Body of pancreas (tissue), 4 donors: ENCODE measurements around the gene PTPN5. TPM values are rescaled to one million over a fixed set of nuclear protein-coding genes. Genes with fewer than 3 reads are reported as not detected.

Experiments used
- ATAC-seq: fragments of 150-250 bp; one replicate; pipeline ENCODE4 v1.9.1; 2016
- DNase-seq, 4 donors: peaks; one replicate each; pipeline ENCODE4 v3.0.0-alpha.2; 2019
- H3K27ac ChIP-seq, 4 donors: fragments of 200-600 bp; sonication (generic); 1 replicate in 3 of 4; 2 replicates in 1 of 4; pipeline versions ENCODE4 v1.5.1 to v1.6.1; 2016 to 2019; ENCODE audit warnings: mild to moderate bottlenecking in 1 of 4, mixed read lengths in 1 of 4, moderate library complexity in 1 of 4
- H3K27me3 ChIP-seq, 2 donors: fragments of 200-600 bp; sonication (generic); one replicate each; pipeline ENCODE4 v1.6.0; 2016; ENCODE audit warnings: mild to moderate bottlenecking in 1 of 2
- H3K36me3 ChIP-seq, 2 donors: fragments of 200-600 bp; sonication (generic); replicated peaks in 1 of 2; 2 replicates each; pipeline ENCODE4 v1.5.1; 2016; ENCODE audit warnings: low read depth in 2 of 2; ENCODE audit not compliant: insufficient read depth in 1 of 2
- H3K4me1 ChIP-seq: fragments of 200-600 bp; sonication (generic); one replicate; pipeline ENCODE4 v1.6.0; 2016
- H3K4me3 ChIP-seq, 2 donors: fragments of 200-600 bp; sonication (generic); 1 replicate in 1 of 2; 2 replicates in 1 of 2; pipeline ENCODE4 v1.5.1; 2016 to 2019
- H3K9me3 ChIP-seq, 3 donors: fragments of 200-600 bp; sonication (generic); 1 replicate in 2 of 3; 2 replicates in 1 of 3; pipeline ENCODE4 v1.5.1; 2016
- CTCF ChIP-seq, 7 experiments: fragments of 450-650 bp in 4 of 7; fragments of 200-600 bp in 3 of 7; sonication (generic) in 3 of 7; IDR thresholded peaks; one replicate each; pipeline ENCODE4 v1.5.1; 2016 to 2019; ENCODE audit warnings: antibody characterized with exemption in 7 of 7
- POLR2A ChIP-seq, 3 donors: fragments of 450-650 bp; IDR thresholded peaks; one replicate each; pipeline ENCODE4 v1.6.1; 2016; ENCODE audit warnings: antibody characterized with exemption in 3 of 3, mild to moderate bottlenecking in 2 of 3
- WGBS, 2 donors: methylation state at CpG; one replicate each; pipeline ENCODE4 v1.1.5; 2017; 5-methylcytosine and 5-hydroxymethylcytosine counted together
- intact Hi-C: fragments of 100-400 bp; cut with DNase I; formaldehyde crosslinking; loops from one replicate; pipeline ENCODE4 v1.15.1; 2023
- total RNA-seq, 2 donors: library from RNA; depleted of rRNA; stranded (reverse); fragments of >200 nt; gene quantifications; one replicate each; pipeline ENCODE4 v1.1.0, GENCODE V29; 2016

PTPN5 gene
- total RNA-seq, 2 donors from 2014 or later: 0.26 TPM; not detected in 1

DNA sequence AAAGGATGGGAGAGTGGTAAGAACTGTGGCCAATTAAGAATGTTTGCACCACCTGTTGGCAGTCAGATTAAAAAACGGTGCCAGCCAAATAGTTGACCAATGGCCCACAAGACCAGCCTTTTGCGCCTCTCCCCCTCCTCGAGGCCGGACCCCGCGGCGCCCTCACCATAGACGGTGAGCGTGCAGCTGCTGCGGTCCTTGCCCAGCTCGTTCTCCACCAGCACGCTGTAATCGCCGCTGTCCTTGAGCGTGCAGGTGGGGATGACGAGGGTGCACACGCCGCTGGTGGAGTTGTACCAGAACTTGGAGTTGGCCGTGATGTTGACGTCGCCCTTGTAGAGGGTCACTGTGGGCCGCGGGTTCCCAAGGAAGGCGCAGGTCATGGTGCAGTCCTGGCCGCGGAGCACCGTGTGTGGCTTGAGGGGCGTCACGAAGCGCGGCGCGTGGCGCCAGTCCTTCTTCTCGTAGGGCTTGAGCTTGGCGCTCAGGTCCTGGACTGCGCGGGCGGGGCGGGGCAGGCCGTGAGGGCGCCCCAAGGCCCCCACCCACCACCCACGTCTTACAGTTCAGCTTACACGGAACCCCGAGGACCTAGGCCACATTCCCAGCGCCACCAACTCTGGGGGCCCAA lies 85.8 kb downstream of the PTPN5 start:
- H3K4me3 ChIP-seq: peak overlapping the region in 1 of 2 donors; percentile 22
- H3K9me3 ChIP-seq: no peaks in the 10 kb centered on the region
- H3K27me3 ChIP-seq: no peaks in the 10 kb centered on the region
- DNase-seq: peak; percentile 41 to 54 (median 46)
- no peaks in the 10 kb centered on the region for H3K36me3 ChIP-seq
- peaks cover 23% of the 10 kb centered on the region for H3K4me1 ChIP-seq
- ATAC-seq: peak; percentile 67
- intact Hi-C loops: no loop called here
- WGBS, 2 donors: 3 to 4% methylated on average over 6 to 46 of the region's 46 CpGs
- peak in 1 of 3 donors; percentile 29 for TF ChIP-seq POLR2A (IDR thresholded peaks at IDR 0.05)
- TF ChIP-seq CTCF (IDR thresholded peaks at IDR 0.05): no peak
- H3K27ac ChIP-seq: peak overlapping the region; percentile 38 to 54 (median 45)

GRCh38 chr11:18704698-18705097 lies 86.9 kb downstream of the PTPN5 start:
- no peak for ATAC-seq

DNA sequence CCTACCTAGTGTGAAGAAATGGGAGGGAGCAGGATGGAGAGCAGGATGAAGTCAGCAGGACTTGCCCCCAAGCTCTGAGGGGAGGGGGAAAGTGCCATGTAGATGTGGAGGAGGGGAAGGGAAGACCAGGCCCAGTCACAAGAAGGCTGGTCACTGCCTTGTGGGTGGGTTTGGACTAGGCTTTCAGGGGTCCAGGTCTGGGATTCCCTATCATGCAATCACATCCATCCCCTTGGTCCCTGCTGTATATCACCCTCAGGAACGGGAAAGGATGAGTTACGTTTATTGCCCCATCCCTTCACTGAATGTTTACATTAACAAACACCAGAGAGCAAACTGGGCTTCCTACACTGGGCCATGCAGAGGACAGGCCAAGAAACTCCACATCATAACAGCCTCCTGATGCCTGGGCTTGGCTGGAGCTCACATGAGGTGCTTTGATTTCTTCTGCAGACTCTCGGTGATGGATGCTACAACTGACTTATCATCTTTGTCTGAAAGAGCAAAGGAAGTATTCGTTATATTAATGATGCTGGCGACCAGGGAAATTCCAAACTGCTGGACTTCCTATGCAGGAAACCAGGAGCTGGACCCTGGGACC lies 87.5 kb downstream of the PTPN5 start:
- 85 to 93% methylated on average over 5 of the region's 5 CpGs for WGBS, 2 donors
- H3K9me3 ChIP-seq: no peaks in the 10 kb centered on the region
- no peaks in the 10 kb centered on the region for H3K36me3 ChIP-seq
- H3K4me3 ChIP-seq: no peak overlapping the region
- intact Hi-C loops: no loop called here
- no peaks in the 10 kb centered on the region for H3K27me3 ChIP-seq
- no peak for DNase-seq
- no peak overlapping the region for H3K27ac ChIP-seq
- H3K4me1 ChIP-seq: peaks cover 38% of the 10 kb centered on the region
- no peak for ATAC-seq
- TF ChIP-seq POLR2A (IDR thresholded peaks at IDR 0.05) (no peak), CTCF (IDR thresholded peaks at IDR 0.05) (no peak)

More at GRCh38 chr11:18704698-18705097, 86.9 kb downstream of the PTPN5 start:
- no peak for TF ChIP-seq POLR2A (IDR thresholded peaks at IDR 0.05)
- no peak for TF ChIP-seq CTCF (IDR thresholded peaks at IDR 0.05)
- 64 to 69% methylated on average over 1 of the region's 1 CpG for WGBS, 2 donors
- H3K4me3 ChIP-seq: no peak overlapping the region
- H3K36me3 ChIP-seq: no peaks in the 10 kb centered on the region
- intact Hi-C loops: no loop called here
- H3K9me3 ChIP-seq: no peaks in the 10 kb centered on the region
- H3K4me1 ChIP-seq: peaks cover 33% of the 10 kb centered on the region
- no peak for DNase-seq
- H3K27me3 ChIP-seq: no peaks in the 10 kb centered on the region
- H3K27ac ChIP-seq: no peak overlapping the region

GRCh38 chr11:18703001-18703763 lies 88.4 kb downstream of the PTPN5 start:
- H3K9me3 ChIP-seq: no peaks in the 10 kb centered on the region
- DNase-seq (no peak), ATAC-seq (no peak)
- H3K36me3 ChIP-seq: no peaks in the 10 kb centered on the region
- no peak overlapping the region for H3K27ac ChIP-seq
- TF ChIP-seq CTCF (IDR thresholded peaks at IDR 0.05) (no peak), POLR2A (IDR thresholded peaks at IDR 0.05) (no peak)
- H3K27me3 ChIP-seq: no peaks in the 10 kb centered on the region
- WGBS, 2 donors: 85 to 97% methylated on average over 2 of the region's 2 CpGs
- no peak overlapping the region for H3K4me3 ChIP-seq
- H3K4me1 ChIP-seq: peaks cover 42% of the 10 kb centered on the region
- intact Hi-C loops: no loop called here
